GM12878 (cell line): ENCODE results near the gene FITM1. TPM values are rescaled to one million over a fixed set of nuclear protein-coding genes. Genes with fewer than 3 reads are reported as not detected.

ENCODE experiments used
- ATAC-seq: fragments of 200-7000 bp; cut with Tn5 transposase; 3 replicates; pipeline ENCODE4 v1.9.1; 2020; ENCODE audit warnings: mild to moderate bottlenecking, moderate library complexity
- BruUV-seq: library from RNA; stranded (reverse); fragments of 400-500 nt; replicated peaks from 2 replicates; lab custom pipeline; 2021; lab: Mats Ljungman, UMichigan
- CTCF ChIA-PET: fragments of 300-600 bp; sonication (Branson Sonifier 250); formaldehyde crosslinking; extraction: SDS; loops from one replicate; lab custom pipeline; 2021; ENCODE audit warnings: inconsistent platforms; lab: Yijun Ruan, JAX
- POLR2A ChIA-PET: fragments of 350-600 bp; formaldehyde crosslinking; extraction: SDS; loops from one replicate; lab custom pipeline; 2021; ENCODE audit warnings: inconsistent platforms; lab: Charles Lee
- RAD21 ChIA-PET: fragments of 300-600 bp; sonication (Branson Sonifier 250); formaldehyde crosslinking; loops from one replicate; lab custom pipeline; 2023; ENCODE audit warnings: antibody characterized with exemption; ENCODE audit not compliant: unreplicated experiment; lab: Charles Lee
- SMC1A ChIA-PET: fragments of 300-600 bp; sonication (Branson Sonifier 250); formaldehyde crosslinking; loops from one replicate; lab custom pipeline; 2023; ENCODE audit not compliant: unreplicated experiment, uncharacterized antibody; lab: Charles Lee
- DNase-seq: peaks from one replicate; pipeline ENCODE4 v3.0.0-alpha.2; 2011; ENCODE audit warnings: low read depth, low spot score
- FAIRE-seq: peaks from 3 replicates; lab custom pipeline; 2011; peaks lifted over from hg19 to GRCh38; lab: Jason Lieb, UNC
- H2AFZ ChIP-seq: 2 replicates; pipeline ENCODE4 v1.6.0; 2011; ENCODE audit warnings: low read depth, low read length, control low read depth; ENCODE audit not compliant: control insufficient read depth
- H3K27ac ChIP-seq: 2 replicates; pipeline ENCODE4 v1.5.1; 2011; ENCODE audit warnings: control low read depth; ENCODE audit not compliant: control insufficient read depth, insufficient read depth
- H3K27me3 ChIP-seq, 2 experiments: replicated peaks in 1 of 2; 2 replicates each; pipeline versions ENCODE4 v1.6.0 to v1.6.1; 2011; ENCODE audit warnings: low read length in 1 of 2; ENCODE audit not compliant: control insufficient read depth in 2 of 2, insufficient read depth in 2 of 2
- H3K36me3 ChIP-seq, 2 experiments: 2 replicates each; pipeline ENCODE4 v1.5.1; 2011; ENCODE audit warnings: low read length in 1 of 2; ENCODE audit not compliant: control insufficient read depth in 2 of 2, insufficient read depth in 2 of 2
- H3K4me1 ChIP-seq: 2 replicates; pipeline ENCODE4 v1.6.1; 2011; ENCODE audit warnings: mild to moderate bottlenecking, low read length, moderate library complexity, mixed read lengths; ENCODE audit not compliant: control insufficient read depth, insufficient read depth
- H3K4me2 ChIP-seq: 2 replicates; pipeline ENCODE4 v1.6.0; 2011; ENCODE audit warnings: control low read depth; ENCODE audit not compliant: control insufficient read depth, insufficient read depth
- H3K4me3 ChIP-seq: fragments of 200-600 bp; sonication (generic); 2 replicates; pipeline ENCODE4 v1.5.1; 2016
- H3K79me2 ChIP-seq: 2 replicates; pipeline ENCODE4 v1.6.0; 2011; ENCODE audit warnings: low read length; ENCODE audit not compliant: control insufficient read depth, insufficient read depth
- H3K9ac ChIP-seq: 2 replicates; pipeline ENCODE4 v1.8.0; 2011; ENCODE audit warnings: low read length, control low read depth, mixed read lengths; ENCODE audit not compliant: control insufficient read depth, insufficient read depth
- H3K9me3 ChIP-seq: replicated peaks from 3 replicates; pipeline ENCODE4 v1.5.1; 2011; ENCODE audit warnings: mild to moderate bottlenecking, low read length; ENCODE audit not compliant: control insufficient read depth, insufficient read depth
- H4K20me1 ChIP-seq: 2 replicates; pipeline ENCODE4 v1.6.0; 2011; ENCODE audit not compliant: control insufficient read depth, insufficient read depth
- NFIC ChIP-seq: IDR thresholded peaks from 2 replicates; pipeline ENCODE4 v1.6.1; 2012; ENCODE audit warnings: low read depth, mild to moderate bottlenecking, inconsistent platforms, low read length, moderate library complexity
- TCF3 ChIP-seq: IDR thresholded peaks from 2 replicates; pipeline ENCODE4 v1.6.1; 2012; ENCODE audit warnings: low read depth, mild to moderate bottlenecking, low read length, borderline replicate concordance; ENCODE audit not compliant: insufficient read depth
- ZZZ3 ChIP-seq: IDR thresholded peaks from 2 replicates; pipeline ENCODE4 v1.6.1; 2011; ENCODE audit warnings: low read depth; ENCODE audit not compliant: control insufficient read depth, insufficient read length
- WGBS: methylation state at CpG from one replicate; pipeline ENCODE4 v1.1.6; 2016; ENCODE audit warnings: low lambda C conversion rate; ENCODE audit not compliant: insufficient replicate concordance, insufficient coverage; ENCODE audit errors: missing lambda C conversion rate; 5-methylcytosine and 5-hydroxymethylcytosine counted together
- in situ Hi-C: fragments of 300-500 bp; cut with MboI; formaldehyde crosslinking; loops from 9 replicates; pipeline ENCODE4 v1.14.3; 2018; ENCODE audit warnings: mixed read lengths
- intact Hi-C: fragments of 100-400 bp; cut with micrococcal nuclease; formaldehyde crosslinking; loops from one replicate; pipeline ENCODE4 v1.14.2; 2022; ENCODE audit not compliant: unreplicated experiment
- polyA plus RNA-seq, 11 experiments: library from polyadenylated mRNA; depleted of rRNA in 4 of 11; unstranded in 6 of 11; stranded (reverse) in 5 of 11; fragments of >200 nt; fragmentation: Nextera tagmentation in 4 of 11; fragmentation: Illumina TruSeq in 1 of 11; extraction: Ambion mirVana in 4 of 11; extraction: Trizol in 1 of 11; gene quantifications; 1 replicate in 1 of 11; 2 replicates in 10 of 11; pipeline versions ENCODE4 v1.2.1 to v1.2.3, GENCODE V29; 2011 to 2016; ENCODE audit warnings: inconsistent platforms in 2 of 11, missing spikeins in 2 of 11, low read depth in 1 of 11
- total RNA-seq, 4 experiments: library from RNA; depleted of rRNA in 3 of 4; stranded (reverse); fragments of >200 nt in 3 of 4; fragmentation: Illumina TruSeq in 1 of 4; extraction: Trizol in 1 of 4; gene quantifications; 2 replicates each; pipeline versions ENCODE4 v1.2.1 to v1.2.3, GENCODE V29; 2013 to 2021

FITM1 gene
- total and polyA plus RNA-seq, 10 of the 15 experiments (the other 5 are each of a cell fraction or from before 2014, with no cell fraction given): 0.11 to 1.9 (median 0.45) TPM; not detected in 2

DNA sequence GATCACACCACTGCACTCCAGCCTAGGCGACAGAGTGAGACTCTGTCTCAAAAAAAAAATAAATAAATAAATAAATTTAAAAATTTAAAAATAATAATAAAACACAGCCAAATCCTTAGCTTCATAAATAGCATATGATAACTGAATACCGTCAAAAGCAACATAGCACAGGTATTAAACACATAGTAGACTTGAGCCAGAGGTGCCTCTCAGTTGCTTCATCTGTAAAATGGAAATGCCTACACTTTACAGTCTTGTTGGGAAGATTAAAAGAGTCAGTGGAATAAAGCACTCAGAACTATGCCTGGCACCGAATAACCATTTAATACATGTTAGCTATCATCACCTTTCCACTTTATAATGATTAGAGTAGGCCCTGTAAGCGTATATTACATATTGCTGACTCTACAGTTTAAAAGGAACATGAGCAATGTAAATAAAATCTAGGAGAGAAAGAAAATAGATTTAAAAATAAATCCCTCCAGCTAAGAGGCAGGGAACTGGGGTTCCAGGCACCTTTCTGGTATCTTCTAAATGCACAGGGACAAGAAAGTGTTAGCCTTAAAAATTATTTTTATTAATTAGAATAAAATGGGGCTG is 23.7 kb upstream of the FITM1 start:
- Histone ChIP-seq H3K4me1 (peaks cover 7% of the 10 kb centered on the region), H3K79me2 (no peaks in the 10 kb centered on the region), H4K20me1 (no peaks in the 10 kb centered on the region), H3K27me3 (no peaks in the 10 kb centered on the region), H3K4me2 (no peak overlapping the region), H2AFZ (no peak overlapping the region), H3K36me3 (peaks cover 0 to 7% of the 10 kb centered on the region in 2 experiments; a peak in 2 of 4 replicates), H3K4me3 (no peak overlapping the region), H3K9me3 (no peaks in the 10 kb centered on the region), H3K9ac (no peak overlapping the region), H3K27ac (no peak overlapping the region)
- ATAC-seq: no peak
- FAIRE-seq: no peak
- RAD21 ChIA-PET: interaction anchor here (0.8 to 6.9 kb wide), 5 partner anchors 13 to 54 kb away, joined by 3 to 153 read pairs (median 17); partner anchors contain the start of genes IRF9 and PCK2
- in situ Hi-C loops: loop anchor here (25.0 kb wide), 1 partner anchor 794 kb away; the partner anchor contains the start of genes BCL2L2, PABPN1 and PPP1R3E
- WGBS: 95% methylated on average over 4 of the region's 4 CpGs
- intact Hi-C loops: no loop called here
- SMC1A ChIA-PET: interaction anchor here (1.2 to 9.6 kb wide), 8 partner anchors 10 to 64 kb away, joined by 3 to 195 read pairs (median 16); partner anchors contain the start of genes IRF9, PCK2 and PSME1
- no peak for DNase-seq
- no TSS peak for BruUV-seq
- CTCF ChIA-PET: interaction anchor here (0.9 to 11.3 kb wide), 10 partner anchors 13 to 192 kb away, joined by 3 to 294 read pairs (median 16); partner anchors contain the start of genes DHRS1, IRF9, NOP9 and PCK2
- POLR2A ChIA-PET: interaction anchor here (0.6 to 5.8 kb wide), 6 partner anchors 12 to 473 kb away, joined by 3 to 90 read pairs (median 4); partner anchors contain the start of genes IRF9 and PCK2
- TF ChIP-seq ZZZ3 (no peak), NFIC (no peak), TCF3 (no peak)
